GM18870 (cell line): ENCODE data around the gene RBMY1B.
"Not testable (repeated sequence)": the region's sequence is repeated elsewhere in the genome, so short reads cannot be mapped to it uniquely, and the experiment has no call there.

ENCODE experiments used
- ATAC-seq: cut with Tn5 transposase; IDR thresholded peaks from one replicate; pipeline ENCODE4 v1.9.1; 2021; ENCODE audit warnings: moderate library complexity; ENCODE audit not compliant: unreplicated experiment

RBMY1B gene

GRCh38 chrY:21511038-21511437 is at the start of gene RBMY1B:
Gene RBMY1B, plus strand, starts transcription at chrY:21511338. Its CDS starts 2,013 bp downstream, at chrY:21513351.
- not testable (repeated sequence) for ATAC-seq

GRCh38 chrY:21462915-21463314 is 48.2 kb upstream of the RBMY1B start:
- ATAC-seq = not testable (repeated sequence)

GRCh38 chrY:21482967-21483366 is 28.2 kb upstream of the RBMY1B start:
- no peak for ATAC-seq

- not testable (repeated sequence) for ATAC-seq
Measured at GRCh38 chrY:21534579-21534978, 23.4 kb downstream of the RBMY1B start, which contains the start of gene RBMY1A1. Gene RBMY1A1, plus strand, starts transcription at chrY:21534879. Its CDS starts 2,013 bp downstream, at chrY:21536892.

- not testable (repeated sequence) for ATAC-seq
Measured at GRCh38 chrY:21559316-21559984, 48.3 kb downstream of the RBMY1B start.
